Non-pigmented ciliary epithelial cell (primary cell): ENCODE data around the gene SLCO4A1.

Experiments used
- DNase-seq: peaks from one replicate; pipeline ENCODE4 v3.0.0-alpha.2; 2010; ENCODE audit warnings: low read depth

SLCO4A1 gene

DNA sequence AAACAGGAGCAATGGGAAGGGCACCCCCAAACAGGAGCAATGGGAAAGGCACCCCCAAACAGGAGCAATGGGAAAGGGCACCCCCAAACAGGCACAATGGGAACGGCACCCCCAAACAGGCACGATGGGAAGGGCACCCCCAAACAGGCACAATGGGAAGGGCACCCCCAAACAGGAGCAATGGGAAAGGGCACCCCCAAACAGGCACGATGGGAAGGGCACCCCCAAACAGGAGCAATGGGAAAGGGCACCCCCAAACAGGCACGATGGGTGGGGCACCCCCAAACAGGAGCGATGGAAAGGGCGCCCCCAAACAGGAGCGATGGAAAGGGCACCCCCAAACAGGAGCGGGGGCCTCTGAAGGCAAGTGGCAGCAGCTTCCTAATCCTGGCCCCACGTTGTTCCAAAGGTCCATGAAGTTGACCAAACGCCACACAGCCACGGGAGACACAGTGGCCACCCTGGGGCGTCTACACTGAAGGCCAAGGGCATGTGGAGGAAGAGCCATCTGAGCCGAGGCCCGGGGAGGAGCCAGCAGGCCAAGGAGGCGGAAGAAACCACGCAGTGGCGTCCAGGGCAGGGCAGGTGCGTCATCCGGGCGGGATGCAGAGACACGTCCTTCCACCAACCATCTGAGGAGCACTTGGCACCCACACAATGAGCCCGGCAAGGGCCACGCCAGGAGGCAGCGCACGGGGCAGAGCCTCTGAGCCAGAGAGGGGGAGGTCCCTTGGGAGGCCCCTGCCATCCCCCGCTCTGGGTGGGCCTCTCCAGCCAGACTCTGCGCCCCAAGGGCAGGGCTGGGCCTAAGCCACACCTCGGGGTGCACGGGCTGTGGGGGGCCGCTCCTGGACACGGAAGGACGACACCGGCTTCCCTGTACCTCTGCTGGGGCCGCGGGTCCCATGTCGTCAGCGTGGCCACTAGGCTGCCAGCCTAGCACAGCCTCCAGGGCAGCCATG, 44.8 kb downstream of the SLCO4A1 start:
- no peak for DNase-seq

DNA sequence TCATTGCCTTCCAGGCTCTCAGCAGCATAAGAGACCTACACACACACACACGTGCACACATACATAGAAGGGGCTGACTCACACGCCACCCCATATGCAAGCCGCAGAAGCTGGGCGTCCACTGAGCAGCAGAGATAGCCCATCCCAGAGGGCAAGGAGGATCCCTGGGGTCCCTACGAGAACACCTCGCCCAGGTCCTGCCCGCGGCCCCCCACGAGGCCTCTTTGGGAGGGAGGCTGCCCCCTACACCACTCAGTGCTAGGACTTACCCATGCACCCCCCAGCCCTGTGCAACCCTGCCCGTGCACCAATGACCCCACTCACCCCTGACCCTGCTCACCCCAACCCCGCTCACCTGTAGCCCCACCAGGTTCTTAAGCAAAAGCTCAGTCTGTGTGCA, 45.8 kb downstream of the SLCO4A1 start:
- DNase-seq: no peak

DNA sequence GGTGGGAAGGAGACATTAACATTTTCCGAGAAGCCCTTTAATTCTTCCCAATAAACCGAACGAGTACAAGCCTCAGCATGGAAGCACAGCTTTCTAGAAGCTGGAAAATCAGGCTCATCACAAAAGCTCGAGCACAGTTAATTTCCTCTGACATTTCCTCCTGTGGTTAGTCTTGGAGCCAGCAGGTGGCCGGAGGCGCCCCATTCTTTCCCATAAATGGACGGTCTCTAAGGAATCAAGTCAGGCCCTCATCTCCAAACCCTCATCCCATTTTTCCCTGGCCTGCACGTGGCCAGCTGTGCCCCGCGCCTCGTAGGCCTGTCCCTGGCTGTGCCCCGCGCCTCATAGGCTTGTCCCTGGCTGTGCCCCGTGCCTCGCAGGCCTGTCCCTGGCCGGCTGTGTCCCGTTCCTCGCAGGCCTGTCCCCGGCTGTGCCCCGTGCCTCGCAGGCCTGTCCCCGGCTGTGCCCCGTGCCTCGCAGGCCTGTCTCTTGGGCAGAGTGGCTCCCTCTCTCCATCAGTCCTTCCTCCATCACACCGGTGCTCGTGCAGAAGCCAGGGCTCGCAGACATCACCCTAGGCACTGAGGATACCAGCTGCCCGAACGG, 46.7 kb downstream of the SLCO4A1 start:
- DNase-seq: no peak

DNA sequence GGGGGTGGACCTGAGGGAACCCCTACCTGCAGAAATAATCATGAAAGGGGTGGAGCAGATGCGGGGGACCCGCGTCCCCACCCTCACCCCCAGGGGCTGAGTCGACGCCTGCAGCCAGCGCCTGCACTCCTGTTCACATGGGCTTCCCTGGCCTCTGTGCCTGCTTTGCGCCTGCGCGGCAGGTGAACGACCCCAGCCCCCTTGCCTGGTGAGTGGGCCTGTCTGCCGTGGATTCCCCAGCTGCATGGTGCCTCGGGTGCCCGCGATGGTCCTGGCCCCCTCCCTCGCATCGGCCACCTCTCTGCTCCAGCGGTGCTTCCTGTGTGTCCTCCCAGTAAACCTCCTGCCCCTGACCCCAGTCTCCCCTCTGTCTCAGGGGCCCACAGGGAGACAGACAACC, 47.6 kb downstream of the SLCO4A1 start:
- DNase-seq: no peak

DNA sequence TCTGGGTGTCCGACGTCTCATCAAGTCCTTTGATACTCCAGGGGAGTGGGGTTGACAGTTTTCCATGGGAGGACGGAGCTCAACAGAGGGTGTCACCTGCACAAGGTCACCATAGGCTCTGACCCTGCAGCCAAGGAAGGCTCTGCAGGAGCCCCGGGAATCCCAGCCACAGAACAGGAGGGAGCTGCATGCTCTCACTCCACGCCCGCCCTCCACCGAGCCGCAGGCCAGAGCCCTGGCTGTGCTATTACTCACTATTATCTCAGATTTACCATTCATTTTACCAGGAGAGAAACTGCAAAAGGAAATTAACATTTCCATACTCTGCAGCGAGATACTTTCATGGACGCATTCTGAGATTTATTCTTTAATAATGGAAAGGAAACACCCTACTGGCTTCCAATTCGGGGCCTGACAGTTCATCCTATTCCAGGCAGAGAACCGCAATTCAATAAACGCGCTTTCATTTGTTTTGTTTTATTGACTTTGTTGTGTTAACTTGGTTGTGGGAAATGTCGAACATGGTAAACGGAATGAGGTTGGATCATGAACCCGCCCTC, 48.0 kb downstream of the SLCO4A1 start:
- DNase-seq: no peak

GRCh38 chr20:62691487-62691886, 49.2 kb downstream of the SLCO4A1 start:
- no peak for DNase-seq

DNA sequence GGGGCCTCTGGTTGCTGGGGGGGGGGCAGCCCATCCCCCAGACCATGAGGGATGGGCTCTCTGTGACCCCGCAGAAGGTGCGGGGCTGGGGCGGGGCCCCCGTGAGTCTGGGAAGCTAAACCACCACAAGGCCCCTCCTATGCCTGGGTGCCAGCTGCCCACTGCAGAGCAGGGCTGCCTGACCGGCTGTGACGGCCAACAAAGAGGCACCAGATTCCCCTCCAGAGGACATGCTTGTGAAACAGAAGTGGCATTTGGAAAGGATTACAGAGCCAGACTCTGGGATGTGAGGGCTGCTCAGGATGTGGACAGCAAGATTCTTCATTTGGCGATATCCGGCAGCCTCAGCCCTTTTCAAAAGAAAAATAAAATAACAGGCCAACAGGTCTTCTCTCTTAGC, 49.9 kb downstream of the SLCO4A1 start:
- DNase-seq: no peak

DNA sequence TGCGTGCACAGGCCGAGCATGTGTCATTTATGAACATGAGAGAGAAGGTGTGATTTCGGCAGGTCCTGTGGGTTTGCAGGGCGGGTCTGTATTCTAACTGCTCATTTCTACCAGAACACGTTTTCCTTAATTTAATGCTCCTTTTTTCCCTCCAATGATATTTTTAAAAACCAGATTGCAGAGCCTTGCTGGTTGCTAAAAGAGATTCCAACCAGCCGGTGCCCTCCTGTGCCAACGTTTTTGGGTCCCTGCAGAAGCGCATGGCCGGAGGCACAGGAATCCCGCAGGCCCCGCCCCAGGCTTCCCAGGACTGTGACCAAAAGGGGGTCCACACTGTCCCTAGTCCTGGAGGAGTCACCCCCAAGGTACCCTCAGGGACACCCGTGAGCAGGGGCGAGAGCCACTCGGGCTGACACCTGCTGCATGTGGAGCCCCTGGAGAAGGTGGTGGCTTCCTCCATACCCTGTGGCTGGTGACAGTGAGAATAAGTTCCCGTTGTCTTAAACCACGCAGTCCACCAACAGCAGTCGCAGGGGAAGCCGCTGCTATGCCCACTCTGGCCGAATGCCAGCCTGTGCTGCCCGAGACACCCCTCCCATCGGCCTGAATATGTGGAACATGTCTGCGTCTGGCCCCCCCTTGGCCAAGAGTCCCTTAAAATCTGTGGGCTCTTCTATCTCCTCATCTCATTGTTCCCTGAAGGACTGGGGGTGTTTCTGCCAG, 50.7 kb downstream of the SLCO4A1 start:
- no peak for DNase-seq

DNA sequence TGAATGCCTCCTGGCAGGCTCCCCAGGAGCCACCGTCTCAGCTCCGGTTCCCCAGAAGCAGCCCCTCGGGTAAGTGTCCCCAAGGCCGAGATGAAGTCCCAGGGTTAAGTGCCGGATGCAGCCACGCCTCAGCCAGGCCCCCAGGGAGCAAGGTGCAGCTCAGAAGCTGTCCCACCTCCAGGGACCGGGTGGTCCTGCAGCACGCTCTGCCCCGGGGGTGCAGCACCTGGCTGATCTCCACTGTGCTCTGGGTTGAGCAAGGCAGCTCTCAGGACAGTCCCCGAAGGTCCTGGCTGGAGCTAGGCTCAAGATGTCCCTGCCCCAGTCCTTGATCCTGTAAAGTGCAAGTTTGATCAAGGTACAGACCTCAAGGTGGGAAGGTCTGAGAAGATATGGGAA, 51.2 kb downstream of the SLCO4A1 start:
- DNase-seq: no peak

DNA sequence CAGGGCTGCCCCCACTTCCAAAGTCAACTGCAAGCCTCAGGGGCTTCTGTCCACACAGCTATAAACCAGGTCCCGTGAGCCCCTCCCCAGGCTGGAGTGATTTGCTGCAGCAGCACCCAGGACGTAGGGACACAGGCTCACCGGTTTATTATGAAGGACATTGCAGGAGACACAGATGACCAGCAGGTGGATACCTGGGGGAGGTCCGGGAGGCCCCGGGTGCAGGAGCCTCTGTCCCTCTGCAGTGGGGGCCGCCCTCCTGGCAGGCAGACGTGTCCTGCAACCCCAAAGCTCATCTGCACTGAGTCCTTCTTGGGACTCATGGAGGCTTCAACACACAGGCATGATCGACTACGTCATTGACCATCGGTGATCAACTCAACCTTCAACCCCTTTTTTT, 51.8 kb downstream of the SLCO4A1 start:
- DNase-seq: no peak

GRCh38 chr20:62694868-62695267, 52.6 kb downstream of the SLCO4A1 start:
- DNase-seq: no peak

- no peak for DNase-seq
Measured at GRCh38 chr20:62695448-62696414, 53.4 kb downstream of the SLCO4A1 start.

- no peak for DNase-seq
Measured at GRCh38 chr20:62696434-62696957, 54.2 kb downstream of the SLCO4A1 start.

- DNase-seq: no peak
Measured at GRCh38 chr20:62696989-62697388, 54.7 kb downstream of the SLCO4A1 start.

GRCh38 chr20:62697468-62697912, 55.2 kb downstream of the SLCO4A1 start:
- DNase-seq: no peak

DNA sequence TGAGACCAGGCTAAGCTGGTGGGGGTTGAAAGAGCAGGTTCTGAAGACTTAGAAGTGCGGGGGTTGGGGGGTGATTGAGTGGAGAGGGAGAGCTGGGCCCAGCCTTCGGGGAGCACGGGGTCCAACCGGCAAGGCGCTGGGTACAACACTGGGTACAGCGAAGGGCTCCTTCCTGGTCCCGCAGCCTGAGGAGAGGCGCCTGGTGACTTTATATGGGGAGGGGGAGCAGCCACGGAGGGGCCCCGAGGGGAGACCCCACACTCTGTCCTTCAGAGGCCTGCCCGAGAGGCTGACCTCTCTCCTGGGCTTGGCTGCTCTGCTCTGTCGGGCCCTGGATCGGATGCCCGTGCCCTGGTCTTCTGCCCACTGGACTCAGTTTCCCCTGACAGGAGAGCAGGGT, 55.9 kb downstream of the SLCO4A1 start:
- DNase-seq: no peak

- DNase-seq: no peak
Measured at GRCh38 chr20:62699296-62699695, 57.0 kb downstream of the SLCO4A1 start.

GRCh38 chr20:62699741-62700140, 57.4 kb downstream of the SLCO4A1 start:
- DNase-seq: no peak

DNA sequence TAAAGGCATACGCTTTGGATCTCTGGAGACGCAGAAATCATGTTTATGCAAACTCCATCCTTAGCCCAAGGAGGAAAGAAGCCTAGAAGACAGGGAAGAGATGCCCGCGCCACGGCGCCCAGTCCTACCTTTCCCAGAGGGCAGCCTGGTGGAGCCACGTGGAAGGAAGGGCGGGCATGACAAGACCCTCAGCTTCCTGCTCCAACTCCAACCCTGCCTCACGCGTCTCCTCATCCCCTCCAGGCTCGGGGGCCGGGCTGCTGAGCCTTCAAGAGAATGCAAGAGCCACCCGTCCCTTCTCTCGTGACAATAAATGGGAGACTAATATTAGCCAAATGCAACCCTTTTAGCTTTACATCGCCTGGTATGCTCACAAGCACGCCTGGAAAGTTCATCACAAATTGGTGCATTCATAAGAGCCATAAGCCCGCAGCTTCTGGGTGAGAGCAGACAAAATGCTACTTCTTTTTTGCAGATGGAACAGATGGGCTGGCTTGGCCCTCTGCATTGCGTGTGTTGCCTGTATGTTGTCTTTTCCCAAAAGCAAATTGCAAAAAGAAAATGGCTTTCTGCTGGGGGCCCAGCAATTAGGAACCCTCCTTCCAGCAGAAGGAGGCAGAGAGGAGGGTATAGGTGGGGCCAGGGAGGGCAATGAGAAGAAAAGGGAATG, 58.1 kb downstream of the SLCO4A1 start:
- DNase-seq: no peak
